Natural killer cell (primary cell): ENCODE data around the gene RNF40. TPM values are rescaled to one million over a fixed set of nuclear protein-coding genes. Genes with fewer than 3 reads are reported as not detected.
A peak's percentile ranks its signal among the peaks of the same experiment; 100 is the strongest.

Source experiments
- ATAC-seq, 3 donors: fragments of 150-1000 bp in 2 of 3; fragments of 200-7000 bp in 1 of 3; cut with Tn5 transposase; 1 replicate in 1 of 3; 2 replicates in 2 of 3; pipeline ENCODE4 v1.10.0; 2021; ENCODE audit warnings: mild to moderate bottlenecking in 2 of 3, moderate library complexity in 2 of 3
- DNase-seq, 2 donors: peaks; one replicate each; pipeline versions ENCODE4 v3.0.0 to v3.0.0-alpha.2; 2013 to 2021; ENCODE audit warnings: mixed read lengths in 1 of 2
- H3K27ac ChIP-seq: one replicate; pipeline ENCODE4 v1.5.1; 2013; ENCODE audit warnings: mild to moderate bottlenecking, low read length
- H3K27me3 ChIP-seq: one replicate; pipeline ENCODE4 v1.6.1; 2013; ENCODE audit warnings: low read length; ENCODE audit not compliant: control insufficient read depth, insufficient read depth
- H3K36me3 ChIP-seq: one replicate; pipeline ENCODE4 v1.6.1; 2013; ENCODE audit warnings: low read length; ENCODE audit not compliant: control insufficient read depth, insufficient read depth
- H3K4me1 ChIP-seq: one replicate; pipeline ENCODE4 v1.6.1; 2013; ENCODE audit warnings: low read length; ENCODE audit not compliant: control insufficient read depth, insufficient read depth
- H3K4me3 ChIP-seq: one replicate; pipeline ENCODE4 v1.5.1; 2013; ENCODE audit warnings: low read length
- H3K9me3 ChIP-seq: one replicate; pipeline ENCODE4 v1.6.1; 2013; ENCODE audit warnings: low read length; ENCODE audit not compliant: control insufficient read depth, insufficient read depth
- H3K27ac Mint-ChIP-seq, 2 donors: one replicate each; pipeline ENCODE4 v1.8.0; 2022; ENCODE audit warnings: mild to moderate bottlenecking in 2 of 2, mixed read lengths in 2 of 2, moderate library complexity in 1 of 2
- H3K27me3 Mint-ChIP-seq, 2 donors: one replicate each; pipeline ENCODE4 v1.8.0; 2022; ENCODE audit warnings: low read depth in 2 of 2, mixed read lengths in 2 of 2
- H3K36me3 Mint-ChIP-seq: one replicate; pipeline ENCODE4 v1.8.0; 2022; ENCODE audit warnings: mixed read lengths
- H3K4me1 Mint-ChIP-seq, 2 donors: one replicate each; pipeline ENCODE4 v1.8.0; 2022; ENCODE audit warnings: mixed read lengths in 2 of 2
- H3K4me3 Mint-ChIP-seq: one replicate; pipeline ENCODE4 v1.8.0; 2022; ENCODE audit warnings: mild to moderate bottlenecking, moderate library complexity, mixed read lengths
- H3K9me3 Mint-ChIP-seq, 2 donors: one replicate each; pipeline ENCODE4 v1.8.0; 2022; ENCODE audit warnings: mixed read lengths in 2 of 2
- CTCF ChIP-seq: fragments of 200-600 bp; IDR thresholded peaks from one replicate; pipeline ENCODE4 v1.8.0; 2022; ENCODE audit warnings: antibody characterized with exemption
- WGBS: methylation state at CpG from one replicate; pipeline ENCODE4 v1.1.7; 2013; ENCODE audit warnings: missing lambda C conversion rate; ENCODE audit not compliant: insufficient coverage; 5-methylcytosine and 5-hydroxymethylcytosine counted together
- intact Hi-C: fragments of 100-400 bp; cut with micrococcal nuclease; formaldehyde crosslinking; loops from one replicate; pipeline ENCODE4 v1.14.2; 2022
- total RNA-seq, 4 donors: library from RNA; stranded (reverse); fragments of 120-200 nt in 1 of 4; gene quantifications; one replicate each; pipeline versions ENCODE4 v1.2.3 to v1.2.4, GENCODE V29; 2013 to 2022

RNF40 gene
- total RNA-seq, 3 donors from 2014 or later (not counting 1 experiment from before 2014, with no cell fraction given), result 153 to 167 (median 161) TPM

- Histone ChIP-seq H3K4me1 (peaks cover 22% of the 10 kb centered on the region), H3K27me3 (peaks cover 11% of the 10 kb centered on the region), H3K4me3 (no peak overlapping the region), H3K9me3 (no peaks in the 10 kb centered on the region), H3K27ac (no peak overlapping the region), H3K36me3 (no peaks in the 10 kb centered on the region)
- DNase-seq, result no peak
- Mint-ChIP-seq H3K27ac (peak overlapping the region in 1 of 2 donors; percentile 16), H3K27me3 (peaks cover 8 to 13% of the 10 kb centered on the region in 2 donors), H3K36me3 (no peaks in the 10 kb centered on the region), H3K4me1 (peaks cover 5 to 18% of the 10 kb centered on the region in 2 donors), H3K9me3 (no peaks in the 10 kb centered on the region), H3K4me3 (peak overlapping the region; percentile 69)
- 82% methylated on average over 5 of the region's 7 CpGs for WGBS
- intact Hi-C loops, result no loop called here
- TF ChIP-seq CTCF, result no peak
- no peak for ATAC-seq
These were observed 23.3 kb downstream of the RNF40 start for GRCh38 chr16:30785126-30786106.

- H3K4me3 ChIP-seq, result peak overlapping the region; percentile 67
- peak; percentile 44 to 64 (median 50) for ATAC-seq
- intact Hi-C loops, result no loop called here
- peaks cover 22% of the 10 kb centered on the region for H3K4me1 ChIP-seq
- H3K27ac Mint-ChIP-seq, result peak overlapping the region in 1 of 2 donors; percentile 16
- no peaks in the 10 kb centered on the region for H3K36me3 ChIP-seq
- peaks cover 11% of the 10 kb centered on the region for H3K27me3 ChIP-seq
- H3K27me3 Mint-ChIP-seq, result peaks cover 8 to 13% of the 10 kb centered on the region in 2 donors
- H3K4me1 Mint-ChIP-seq, result peaks cover 5 to 18% of the 10 kb centered on the region in 2 donors
- H3K9me3 ChIP-seq, result no peaks in the 10 kb centered on the region
- no peak for DNase-seq
- H3K4me3 Mint-ChIP-seq, result peak overlapping the region; percentile 69
- H3K27ac ChIP-seq, result no peak overlapping the region
- no peaks in the 10 kb centered on the region for H3K9me3 Mint-ChIP-seq
- H3K36me3 Mint-ChIP-seq, result no peaks in the 10 kb centered on the region
- no peak for TF ChIP-seq CTCF
- 9% methylated on average over 47 of the region's 57 CpGs for WGBS
These were observed 24.2 kb downstream of the RNF40 start for GRCh38 chr16:30786115-30786935.

- H3K4me1 ChIP-seq, result peaks cover 22% of the 10 kb centered on the region
- peak within 1 kb of the TSS; percentile 67 for H3K4me3 ChIP-seq
- peak within 1 kb of the TSS in 1 of 2 donors; percentile 52 for H3K27ac Mint-ChIP-seq
- H3K27ac ChIP-seq, result no peak within 1 kb of the TSS
- no peaks in the 10 kb centered on the region for H3K36me3 Mint-ChIP-seq
- no peaks in the 10 kb centered on the region for H3K9me3 Mint-ChIP-seq
- H3K27me3 ChIP-seq, result peaks cover 11% of the 10 kb centered on the region
- H3K9me3 ChIP-seq, result no peaks in the 10 kb centered on the region
- ATAC-seq (peak; percentile 26 to 58 (median 41)), DNase-seq (peak in 1 of 2 donors; percentile 59)
- no peaks in the 10 kb centered on the region for H3K36me3 ChIP-seq
- peaks cover 5 to 18% of the 10 kb centered on the region in 2 donors for H3K4me1 Mint-ChIP-seq
- H3K27me3 Mint-ChIP-seq, result peaks cover 8 to 13% of the 10 kb centered on the region in 2 donors
- no peak for TF ChIP-seq CTCF
- intact Hi-C loops, result no loop called here
- H3K4me3 Mint-ChIP-seq, result peak within 1 kb of the TSS; percentile 88
- 2% methylated on average over 37 of the region's 37 CpGs for WGBS
These were observed 25.0 kb downstream of the RNF40 start, which contains the start of gene ZNF629 for GRCh38 chr16:30786936-30787612. Gene ZNF629 (minus strand): TSS chr16:30787205. CDS start chr16:30784482, 2,723 bp downstream.
